Activated naive CD8-positive, alpha-beta T cell treated with anti-CD3 and anti-CD28 coated beads, Interleukin-2, amount 10 ng/mL, durations not matched to agents 7 days and 5 days (primary cell): ENCODE data around the gene ZNF606. TPM values are rescaled to one million over a fixed set of nuclear protein-coding genes. Genes with fewer than 3 reads are reported as not detected.
A peak's percentile ranks its signal among the peaks of the same experiment; 100 is the strongest.
"Not testable (repeated sequence)": the region's sequence is repeated elsewhere in the genome, so short reads cannot be mapped to it uniquely, and the experiment has no call there.

Experiments
- ATAC-seq: fragments of 150-1000 bp; cut with Tn5 transposase; one replicate; pipeline ENCODE4 v1.10.0; 2021; ENCODE audit warnings: low read depth, moderate library complexity
- POLR2A ChIA-PET: fragments of 350-600 bp; sonication (Branson Sonifier 250); formaldehyde crosslinking; loops from one replicate; lab custom pipeline; 2021; ENCODE audit warnings: antibody characterized with exemption; lab: Charles Lee
- DNase-seq: peaks from one replicate; pipeline ENCODE4 v3.0.0; 2021
- H3K27ac Mint-ChIP-seq: one replicate; pipeline ENCODE4 v1.8.0; 2022; ENCODE audit warnings: mild to moderate bottlenecking, mixed read lengths
- H3K27me3 Mint-ChIP-seq: one replicate; pipeline ENCODE4 v1.8.0; 2022; ENCODE audit warnings: mild to moderate bottlenecking, moderate library complexity, mixed read lengths
- H3K36me3 Mint-ChIP-seq: one replicate; pipeline ENCODE4 v1.8.0; 2021; ENCODE audit warnings: mild to moderate bottlenecking, mixed read lengths
- H3K4me1 Mint-ChIP-seq: one replicate; pipeline ENCODE4 v1.8.0; 2021; ENCODE audit warnings: mixed read lengths
- H3K4me3 Mint-ChIP-seq: one replicate; pipeline ENCODE4 v1.8.0; 2022; ENCODE audit warnings: mild to moderate bottlenecking, moderate library complexity, mixed read lengths
- H3K9me3 Mint-ChIP-seq: one replicate; pipeline ENCODE4 v1.8.0; 2021; ENCODE audit warnings: mixed read lengths
- total RNA-seq, 2 experiments: library from RNA; stranded (reverse); gene quantifications; one replicate each; pipeline ENCODE4 v1.2.3, GENCODE V29; 2021

ZNF606 gene
- total RNA-seq, 2 experiments from 2014 or later, result 21.3 to 22.2 TPM

DNA sequence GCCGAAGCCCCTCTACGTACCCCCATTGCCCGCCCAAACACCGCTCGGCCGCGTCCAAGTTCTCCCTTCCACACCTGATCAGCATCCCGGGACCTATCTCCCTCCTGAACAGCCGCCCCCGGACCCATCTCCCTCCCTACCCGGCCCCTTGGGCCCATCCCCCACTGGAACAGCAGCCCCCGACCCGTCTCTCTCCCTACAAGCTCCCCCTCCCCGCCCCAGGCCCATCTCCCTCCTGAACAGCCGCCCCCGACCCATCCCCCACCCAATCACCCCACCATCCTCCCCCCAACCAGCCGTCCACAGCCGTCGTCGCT lies 31.8 kb upstream of the ZNF606 start:
- no peak overlapping the region for H3K27ac Mint-ChIP-seq
- H3K4me3 Mint-ChIP-seq, result no peak overlapping the region
- peaks cover 4% of the 10 kb centered on the region for H3K4me1 Mint-ChIP-seq
- H3K27me3 Mint-ChIP-seq, result peaks cover 11% of the 10 kb centered on the region
- ATAC-seq (no peak), DNase-seq (no peak)
- peaks cover 5% of the 10 kb centered on the region for H3K36me3 Mint-ChIP-seq
- H3K9me3 Mint-ChIP-seq, result peaks cover 14% of the 10 kb centered on the region
- POLR2A ChIA-PET, result no interaction called here

DNA sequence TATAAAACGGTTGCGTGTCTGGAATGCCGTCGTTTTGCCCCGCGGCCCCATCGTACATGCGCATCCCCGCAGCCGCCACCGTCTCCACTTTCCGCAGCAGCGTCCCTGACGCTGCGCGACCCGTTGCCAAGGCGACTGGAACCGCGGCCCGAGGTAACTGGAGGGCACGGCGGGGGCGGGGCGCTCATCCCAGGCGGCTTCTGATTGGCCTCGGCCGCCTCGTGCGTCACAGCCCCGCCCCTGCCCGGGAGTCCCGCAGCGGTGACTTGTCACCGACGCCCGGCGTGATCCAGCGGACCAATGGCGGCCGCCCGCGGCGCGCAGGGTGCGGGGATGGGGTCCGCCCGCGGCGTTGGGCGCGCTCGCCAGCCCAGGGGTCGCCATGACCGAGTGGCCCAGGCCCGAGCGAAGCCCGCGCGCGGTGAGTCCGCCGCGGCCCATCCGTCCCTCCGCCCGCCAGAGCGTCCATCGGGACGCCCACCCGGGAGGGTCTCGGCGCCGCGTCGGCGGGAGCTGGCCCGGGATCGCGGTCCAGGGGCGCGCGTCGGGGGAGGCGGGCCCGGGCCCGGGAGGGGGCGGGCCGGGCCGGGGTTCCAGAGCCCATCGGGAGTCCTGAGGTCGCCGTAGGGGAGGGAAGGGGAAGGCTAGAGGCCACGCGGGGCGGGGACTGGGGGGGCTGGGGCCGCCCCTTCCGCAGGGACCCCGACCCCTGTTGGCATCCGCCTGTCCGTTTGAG lies 31.3 kb upstream of the ZNF606 start, which contains the start of gene ZSCAN1:
Gene ZSCAN1 (plus strand): TSS at position 285 of the 736 bp plus-strand sequence. CDS start 3,812 bp downstream, outside the sequence.
- Mint-ChIP-seq H3K9me3 (peaks cover 16% of the 10 kb centered on the region), H3K4me3 (peak within 1 kb of the TSS; percentile 50)
- peak; percentile 77 for ATAC-seq

DNA sequence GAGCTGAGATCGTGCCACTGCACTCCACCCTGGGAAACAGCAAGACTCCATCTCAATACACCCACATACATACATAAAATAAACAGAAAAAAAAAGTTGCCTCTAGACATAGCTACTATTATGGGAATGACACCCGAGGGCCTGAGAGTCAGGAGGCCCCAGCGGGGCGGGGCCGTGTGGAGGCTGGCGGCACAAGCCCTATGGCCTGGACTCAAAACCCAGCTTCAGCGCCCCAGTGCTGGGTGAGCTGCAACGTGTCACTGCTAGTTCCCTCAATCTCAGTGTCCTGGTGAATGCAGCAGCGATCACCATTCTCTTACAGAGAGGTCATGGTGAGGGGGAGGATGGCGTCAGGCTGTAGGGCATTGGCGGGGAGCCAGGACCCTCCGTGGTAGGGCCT lies 22.0 kb upstream of the ZNF606 start:
- DNase-seq (no peak), ATAC-seq (no peak)
- POLR2A ChIA-PET, result no interaction called here
- Mint-ChIP-seq H3K27ac (no peak overlapping the region), H3K27me3 (no peaks in the 10 kb centered on the region), H3K4me1 (peaks cover 2% of the 10 kb centered on the region), H3K36me3 (peaks cover 5% of the 10 kb centered on the region), H3K4me3 (no peak overlapping the region), H3K9me3 (peaks cover 25% of the 10 kb centered on the region)

More for the DNA sequence above, 31.3 kb upstream of the ZNF606 start, which contains the start of gene ZSCAN1:
- peak within 1 kb of the TSS; percentile 80 for H3K27ac Mint-ChIP-seq
- peak; percentile 72 for DNase-seq
- POLR2A ChIA-PET, result no interaction called here
- H3K27me3 Mint-ChIP-seq, result peaks cover 11% of the 10 kb centered on the region
- H3K36me3 Mint-ChIP-seq, result peaks cover 5% of the 10 kb centered on the region
- peaks cover 4% of the 10 kb centered on the region for H3K4me1 Mint-ChIP-seq

DNA sequence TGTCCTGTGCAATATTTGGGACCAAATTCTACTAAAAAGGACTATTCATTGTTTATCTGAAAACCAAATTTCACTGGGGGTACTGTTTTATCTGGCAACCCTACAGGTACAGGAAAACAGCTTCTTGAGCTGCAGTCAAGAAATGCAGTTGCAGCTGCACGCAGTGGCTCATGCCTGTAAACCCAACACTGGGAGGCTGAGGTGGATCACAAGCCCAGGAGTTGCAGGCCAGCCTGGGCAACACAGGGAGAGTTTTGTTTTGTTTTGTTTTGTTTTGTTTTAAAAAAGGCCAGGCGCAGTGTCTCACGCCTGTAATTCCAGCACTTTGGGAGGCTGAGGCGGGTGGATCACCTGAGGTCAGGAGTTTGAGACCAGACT lies 19.7 kb upstream of the ZNF606 start:
- POLR2A ChIA-PET, result interaction anchor here (0.5 kb wide), 1 partner anchor 70 kb away, joined by 3 read pairs; no protein-coding TSS in a partner anchor

DNA sequence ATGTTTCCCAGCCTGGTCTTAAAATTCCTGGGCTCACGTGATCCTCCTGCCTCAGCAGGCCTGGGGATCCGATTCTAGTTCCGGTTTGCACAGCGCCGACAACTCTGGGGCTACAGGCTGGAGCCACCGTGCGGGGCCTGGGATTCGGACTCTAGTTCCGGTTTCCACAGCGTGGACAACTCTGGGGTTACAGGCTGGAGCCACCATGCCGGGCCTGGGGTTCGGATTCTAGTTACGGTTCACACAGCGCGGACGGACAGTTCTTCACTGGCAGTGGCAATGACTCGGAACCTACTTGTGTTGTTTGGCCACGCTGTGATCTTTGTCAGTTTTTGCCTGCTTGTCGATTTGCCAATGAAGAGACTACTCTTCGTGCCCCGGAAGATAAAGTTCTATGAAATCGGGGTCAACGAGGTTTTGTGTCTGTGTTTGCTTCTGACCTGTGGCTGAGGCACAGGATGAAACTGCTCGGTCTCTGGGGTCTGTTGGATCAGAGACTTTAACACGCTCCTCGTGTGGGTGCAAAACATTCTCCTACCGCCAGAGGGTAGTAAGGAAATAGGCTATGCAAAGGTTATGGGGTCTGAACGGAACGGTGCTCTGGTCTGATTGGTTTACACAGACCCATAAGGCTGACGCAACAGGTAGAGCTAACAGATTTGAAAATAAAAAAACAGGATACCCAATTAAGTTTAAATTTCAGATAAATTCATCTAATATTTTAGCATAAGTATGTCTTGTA lies 19.1 kb upstream of the ZNF606 start:
- Mint-ChIP-seq H3K27me3 (no peaks in the 10 kb centered on the region), H3K9me3 (peaks cover 23% of the 10 kb centered on the region), H3K36me3 (peaks cover 3% of the 10 kb centered on the region), H3K4me1 (peaks cover 2% of the 10 kb centered on the region), H3K27ac (peak overlapping the region; percentile 64), H3K4me3 (no peak overlapping the region)
- POLR2A ChIA-PET, result interaction anchor here (0.5 kb wide), 1 partner anchor 71 kb away, joined by 3 read pairs; no protein-coding TSS in a partner anchor
- peak; percentile 84 for ATAC-seq
- DNase-seq, result no peak

More for the DNA sequence above, 19.7 kb upstream of the ZNF606 start:
- peaks cover 20% of the 10 kb centered on the region for H3K9me3 Mint-ChIP-seq
- peaks cover 3% of the 10 kb centered on the region for H3K36me3 Mint-ChIP-seq
- peaks cover 2% of the 10 kb centered on the region for H3K4me1 Mint-ChIP-seq
- DNase-seq (no peak), ATAC-seq (no peak)
- H3K27me3 Mint-ChIP-seq, result no peaks in the 10 kb centered on the region
- H3K27ac Mint-ChIP-seq, result peak overlapping the region; percentile 54
- H3K4me3 Mint-ChIP-seq, result no peak overlapping the region

DNA sequence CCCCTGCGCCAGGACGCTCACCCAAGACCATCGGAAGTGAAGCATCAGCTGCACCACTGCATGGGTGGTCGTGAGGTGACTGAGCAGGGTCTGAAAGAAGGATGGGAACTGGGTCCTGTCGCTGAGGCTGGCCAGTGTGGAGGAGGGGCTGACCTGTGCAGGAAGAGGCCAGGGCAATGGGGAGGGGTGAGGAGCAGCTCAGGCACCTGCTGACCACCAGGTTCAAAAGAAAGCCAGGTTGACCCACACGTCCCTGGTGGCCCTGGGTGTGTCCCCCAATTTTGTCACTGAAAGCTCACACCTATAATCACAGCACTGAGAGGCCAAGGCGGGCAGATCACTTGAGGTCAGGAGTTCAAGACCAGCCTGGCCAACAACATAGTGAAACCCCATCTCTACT lies 17.5 kb upstream of the ZNF606 start:
- no peak overlapping the region for H3K4me3 Mint-ChIP-seq

DNA sequence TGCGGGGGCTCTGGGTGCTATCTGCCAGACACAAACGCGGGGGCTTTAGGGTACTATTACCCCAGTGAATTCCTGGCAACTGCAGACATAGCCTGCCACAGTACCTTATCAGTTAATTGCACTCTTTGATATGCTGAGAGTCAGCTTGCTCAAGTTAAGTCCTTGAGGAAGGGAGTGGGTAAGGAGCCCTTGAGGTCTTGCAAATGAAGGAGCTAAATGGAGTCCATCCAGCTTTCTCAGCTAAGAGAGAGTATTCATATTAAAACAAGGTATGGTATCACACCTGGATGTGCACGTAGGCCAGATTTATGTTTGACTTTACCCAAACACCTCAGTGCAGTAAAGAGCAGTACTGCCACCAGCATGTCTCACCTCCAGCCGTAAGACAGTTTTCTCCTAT lies 11.5 kb upstream of the ZNF606 start:
- Mint-ChIP-seq H3K4me3 (no peak overlapping the region), H3K27ac (no peak overlapping the region), H3K4me1 (peaks cover 6% of the 10 kb centered on the region), H3K9me3 (peaks cover 18% of the 10 kb centered on the region), H3K36me3 (peaks cover 3% of the 10 kb centered on the region), H3K27me3 (no peaks in the 10 kb centered on the region)
- POLR2A ChIA-PET, result no interaction called here
- DNase-seq (no peak), ATAC-seq (no peak)

More for the DNA sequence above, 17.5 kb upstream of the ZNF606 start:
- POLR2A ChIA-PET, result no interaction called here
- Mint-ChIP-seq H3K9me3 (peaks cover 23% of the 10 kb centered on the region), H3K27ac (no peak overlapping the region), H3K4me1 (peaks cover 2% of the 10 kb centered on the region), H3K36me3 (peaks cover 3% of the 10 kb centered on the region), H3K27me3 (no peaks in the 10 kb centered on the region)
- no peak for DNase-seq
- ATAC-seq, result no peak

DNA sequence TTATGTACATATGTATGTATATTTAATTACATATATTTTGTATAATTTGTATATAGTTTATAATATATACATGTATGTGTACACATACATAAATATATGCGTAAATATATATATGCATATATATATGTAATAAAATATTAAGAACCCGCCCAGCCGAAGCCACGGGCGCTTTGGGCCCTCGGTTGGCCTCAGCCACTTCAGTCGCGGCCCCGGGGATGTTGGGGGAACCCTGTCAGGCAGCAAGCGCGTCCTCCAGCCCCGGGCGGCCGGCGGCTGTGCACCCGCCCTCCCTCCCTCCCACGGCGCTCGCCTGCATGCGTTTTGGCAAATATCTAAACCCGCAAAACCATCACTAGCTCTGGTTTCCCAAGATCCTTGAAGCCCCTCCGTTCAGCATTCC lies 7.9 kb upstream of the ZNF606 start:
- no peak for DNase-seq
- no peaks in the 10 kb centered on the region for H3K27me3 Mint-ChIP-seq
- H3K36me3 Mint-ChIP-seq, result peaks cover 23% of the 10 kb centered on the region
- H3K4me3 Mint-ChIP-seq, result peak overlapping the region; percentile 91
- H3K4me1 Mint-ChIP-seq, result peaks cover 9% of the 10 kb centered on the region
- H3K9me3 Mint-ChIP-seq, result peaks cover 26% of the 10 kb centered on the region
- no peak overlapping the region for H3K27ac Mint-ChIP-seq
- no peak for ATAC-seq
- POLR2A ChIA-PET, result no interaction called here

DNA sequence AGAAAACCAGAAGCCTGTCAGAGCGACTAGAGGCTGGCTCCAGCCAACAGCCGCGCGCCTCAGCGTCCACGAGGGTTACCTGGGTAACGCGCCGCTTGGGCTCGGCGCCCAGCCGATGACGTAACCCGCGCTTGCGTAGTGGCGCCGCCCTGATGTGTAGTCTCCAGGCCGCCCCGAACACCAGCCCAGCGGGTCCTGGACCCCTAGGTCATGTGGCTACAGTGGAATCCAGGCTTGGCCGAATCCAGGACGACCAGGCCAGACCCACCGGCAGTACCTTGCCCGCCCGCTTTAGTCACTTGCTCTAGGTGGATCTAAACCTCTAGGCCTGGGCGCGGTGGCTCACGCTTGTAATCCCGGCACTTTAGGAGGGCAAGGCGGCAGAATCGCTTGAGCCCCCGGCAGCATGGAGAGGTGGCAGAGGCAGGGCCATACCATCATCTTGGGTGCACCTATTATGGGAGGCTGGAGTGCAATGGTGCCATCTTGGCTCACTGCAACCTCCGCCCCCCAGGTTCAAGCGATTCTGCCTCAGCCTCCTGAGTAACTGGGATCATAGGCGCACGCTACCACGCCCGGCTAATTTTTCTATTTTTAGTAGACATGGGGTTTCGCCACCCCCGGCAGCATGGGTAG lies 7.2 kb upstream of the ZNF606 start:
- POLR2A ChIA-PET, result no interaction called here
- ATAC-seq, result peak; percentile 97
- peak overlapping the region; percentile 88 for H3K27ac Mint-ChIP-seq

DNA sequence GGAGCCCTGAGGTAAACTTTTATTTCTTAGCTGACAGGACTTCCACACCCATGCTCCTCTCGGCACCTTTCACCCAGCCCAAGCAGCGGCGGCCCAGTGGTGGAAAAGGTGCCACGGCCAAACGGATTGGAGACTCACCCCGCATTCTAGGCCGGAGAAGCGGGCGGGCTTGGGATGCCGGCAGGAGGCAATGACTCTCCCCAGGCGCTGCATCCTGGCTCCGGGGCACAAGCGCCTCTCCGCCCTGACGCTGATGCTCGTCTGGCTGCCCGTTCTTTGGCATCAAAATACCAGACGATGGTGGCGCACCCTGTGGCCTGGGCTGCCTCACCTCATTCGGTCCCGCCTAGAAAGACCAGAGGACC lies 6.7 kb upstream of the ZNF606 start:
- Mint-ChIP-seq H3K4me3 (peak overlapping the region; percentile 91), H3K36me3 (peaks cover 35% of the 10 kb centered on the region), H3K4me1 (peaks cover 13% of the 10 kb centered on the region), H3K9me3 (peaks cover 34% of the 10 kb centered on the region), H3K27ac (no peak overlapping the region), H3K27me3 (no peaks in the 10 kb centered on the region)
- ATAC-seq, result no peak
- POLR2A ChIA-PET, result interaction anchor here (1.1 kb wide), 1 partner anchor 50 kb away, joined by 3 read pairs; the partner anchor contains the start of gene ZNF135
- no peak for DNase-seq

More for the DNA sequence above, 7.2 kb upstream of the ZNF606 start:
- no peaks in the 10 kb centered on the region for H3K27me3 Mint-ChIP-seq
- H3K36me3 Mint-ChIP-seq, result peaks cover 30% of the 10 kb centered on the region
- peak overlapping the region; percentile 91 for H3K4me3 Mint-ChIP-seq
- H3K9me3 Mint-ChIP-seq, result peaks cover 29% of the 10 kb centered on the region
- H3K4me1 Mint-ChIP-seq, result peaks cover 9% of the 10 kb centered on the region
- DNase-seq, result peak; percentile 89

DNA sequence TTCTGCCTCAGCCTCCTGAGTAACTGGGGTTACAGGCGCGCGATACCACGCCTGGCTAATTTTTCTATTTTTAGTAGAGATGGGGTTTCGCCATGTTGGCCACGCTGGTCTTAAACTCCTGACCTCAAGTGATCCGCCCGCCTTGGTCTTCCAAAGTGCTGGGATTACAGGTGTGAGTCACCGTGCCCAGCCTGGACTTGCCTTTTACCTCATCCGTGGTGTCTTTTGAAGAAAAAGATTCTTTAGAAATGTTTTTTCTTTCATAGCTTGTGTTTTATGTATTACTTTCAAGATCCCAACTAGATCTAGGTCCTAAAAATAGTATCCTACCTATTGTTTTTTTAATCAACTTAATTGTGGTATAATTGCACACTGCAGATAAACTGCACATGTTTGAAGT lies 6.3 kb upstream of the ZNF606 start:
- POLR2A ChIA-PET, result interaction anchor here (1.0 to 1.1 kb wide), 2 partner anchors 50 to 175 kb away, joined by 3 to 4 read pairs; partner anchors contain the start of gene ZNF135
- not testable (repeated sequence) for H3K27me3 Mint-ChIP-seq, H3K27ac Mint-ChIP-seq, DNase-seq, ATAC-seq
- H3K4me3 Mint-ChIP-seq, result peak overlapping the region; percentile 91
- H3K9me3 Mint-ChIP-seq, result peaks cover 38% of the 10 kb centered on the region
- peaks cover 39% of the 10 kb centered on the region for H3K36me3 Mint-ChIP-seq
- peaks cover 17% of the 10 kb centered on the region for H3K4me1 Mint-ChIP-seq

DNA sequence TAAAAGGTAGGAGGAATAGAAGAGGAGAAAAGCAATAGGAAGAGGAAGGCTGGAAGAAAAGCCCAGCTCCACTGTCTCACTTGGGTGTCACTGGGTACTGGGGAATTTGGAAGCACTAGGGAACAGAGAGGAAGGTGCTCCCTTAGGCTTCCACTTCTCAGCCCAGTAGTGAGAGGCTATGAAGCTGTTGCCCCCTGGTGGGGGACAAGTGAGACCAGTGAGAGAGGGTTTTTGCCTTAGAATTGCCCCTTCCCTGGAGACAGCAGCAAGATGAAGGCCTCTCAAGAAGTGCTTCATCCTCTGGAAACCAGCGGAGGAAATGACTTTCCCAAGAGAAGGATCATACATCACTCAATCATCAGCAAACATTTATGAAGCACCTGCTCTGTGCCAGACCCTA lies 4.7 kb upstream of the ZNF606 start:
- ATAC-seq (no peak), DNase-seq (no peak)
- POLR2A ChIA-PET, result no interaction called here
- H3K4me1 Mint-ChIP-seq, result peaks cover 21% of the 10 kb centered on the region
- peaks cover 38% of the 10 kb centered on the region for H3K9me3 Mint-ChIP-seq
- no peak overlapping the region for H3K4me3 Mint-ChIP-seq
- H3K36me3 Mint-ChIP-seq, result peaks cover 47% of the 10 kb centered on the region
- H3K27me3 Mint-ChIP-seq, result no peaks in the 10 kb centered on the region
- no peak overlapping the region for H3K27ac Mint-ChIP-seq

DNA sequence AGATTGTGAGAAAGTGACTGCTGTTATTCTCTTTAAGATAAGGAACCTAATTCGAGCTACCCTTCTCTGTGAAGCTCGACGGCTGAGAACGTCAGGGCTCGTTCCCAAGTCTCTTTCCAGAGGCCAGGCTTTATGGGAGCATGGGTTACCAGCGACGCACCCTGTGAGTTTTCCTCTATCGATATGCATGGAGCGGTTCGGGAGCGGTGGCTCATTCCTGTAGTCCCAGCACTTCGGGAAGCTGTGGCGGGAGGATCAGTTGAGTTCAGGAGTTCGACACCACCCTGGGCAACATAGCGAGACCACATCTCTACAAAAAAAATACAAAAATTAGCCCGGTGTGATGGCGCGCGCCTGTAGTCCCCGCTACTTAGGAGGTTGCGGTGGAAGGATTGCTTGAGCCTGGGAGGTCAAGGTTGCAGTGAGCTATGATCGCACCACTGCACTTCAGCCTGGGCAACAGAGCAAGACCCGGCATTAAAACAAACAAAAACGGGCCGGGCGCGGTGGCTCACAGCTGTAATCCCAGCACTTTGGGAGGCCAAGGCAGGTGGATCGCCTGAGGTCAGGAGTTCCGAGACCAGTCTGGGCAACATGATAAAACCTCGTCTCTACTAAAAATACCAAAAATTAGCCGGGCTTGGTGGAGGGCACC lies 681 bp upstream of the ZNF606 start:
- ATAC-seq (no peak), DNase-seq (no peak)
- no peaks in the 10 kb centered on the region for H3K27me3 Mint-ChIP-seq
- H3K4me3 Mint-ChIP-seq, result peak overlapping the region; percentile 83
- peak overlapping the region; percentile 84 for H3K27ac Mint-ChIP-seq
- peaks cover 76% of the 10 kb centered on the region for H3K36me3 Mint-ChIP-seq
- peaks cover 42% of the 10 kb centered on the region for H3K9me3 Mint-ChIP-seq
- peaks cover 21% of the 10 kb centered on the region for H3K4me1 Mint-ChIP-seq
- POLR2A ChIA-PET, result interaction anchor here (0.6 to 4.4 kb wide), 14 partner anchors 18 to 425 kb away, joined by 3 to 31 read pairs (median 4); partner anchors contain the start of genes ZNF135, ZNF211, ZNF274 and ZNF329
